ENCODE results near the gene PAXIP1. TPM values are rescaled to one million over a fixed set of nuclear protein-coding genes. Genes with fewer than 3 reads are reported as not detected.

PAXIP1 gene
- total RNA-seq, 4 donors from 2014 or later = 6.5 to 9.0 (median 7.7) TPM

GRCh38 chr7:154990964-154991540, 11.9 kb downstream of the PAXIP1 start:
- Histone ChIP-seq H3K27me3 (no peaks in the 10 kb centered on the region), H3K9me3 (no peaks in the 10 kb centered on the region), H3K4me3 (no peak overlapping the region), H3K36me3 (peaks cover 0 to 22% of the 10 kb centered on the region in 2 donors), H3K4me1 (no peaks in the 10 kb centered on the region), H3K27ac (no peak overlapping the region)
- intact Hi-C loops (cut with DNase I; ENCODE audit: low total_unique reads) = no loop called here
- in situ Hi-C loops (cut with MboI; ENCODE audit: low sequenced_read_pairs in 4 of 4) = no loop called here
- DNase-seq (no peak), ATAC-seq (no peak)
- TF ChIP-seq POLR2A (IDR thresholded peaks at IDR 0.05) (no peak), CTCF (IDR thresholded peaks at IDR 0.05 in 4 of 5, conservative IDR thresholded peaks at IDR 0.05 in 1 of 5) (no peak)

- no peak for TF ChIP-seq POLR2A (IDR thresholded peaks at IDR 0.05)
- no peak for TF ChIP-seq CTCF (IDR thresholded peaks at IDR 0.05 in 4 of 5, conservative IDR thresholded peaks at IDR 0.05 in 1 of 5)
- peaks cover 0 to 10% of the 10 kb centered on the region in 2 donors for H3K36me3 ChIP-seq
- in situ Hi-C loops (cut with MboI; ENCODE audit: low sequenced_read_pairs in 4 of 4) = no loop called here
Measured at GRCh38 chr7:154987571-154987970, 15.4 kb downstream of the PAXIP1 start.

GRCh38 chr7:154986200-154986945, 16.6 kb downstream of the PAXIP1 start:
- no peaks in the 10 kb centered on the region for H3K27me3 ChIP-seq
- H3K4me3 ChIP-seq = no peak overlapping the region
- DNase-seq = no peak
- no peak for ATAC-seq
- H3K4me1 ChIP-seq = peaks cover 7 to 9% of the 10 kb centered on the region in 2 donors
- H3K9me3 ChIP-seq = no peaks in the 10 kb centered on the region
- H3K36me3 ChIP-seq = no peaks in the 10 kb centered on the region
- no peak overlapping the region for H3K27ac ChIP-seq
- in situ Hi-C loops (cut with MboI; ENCODE audit: low sequenced_read_pairs in 4 of 4) = no loop called here
- no peak for TF ChIP-seq CTCF (IDR thresholded peaks at IDR 0.05 in 4 of 5, conservative IDR thresholded peaks at IDR 0.05 in 1 of 5)
- no peak for TF ChIP-seq POLR2A (IDR thresholded peaks at IDR 0.05)
- intact Hi-C loops (cut with DNase I; ENCODE audit: low total_unique reads) = no loop called here

More at GRCh38 chr7:154987571-154987970, 15.4 kb downstream of the PAXIP1 start:
- Histone ChIP-seq H3K4me1 (peaks cover 7 to 9% of the 10 kb centered on the region in 2 donors), H3K9me3 (no peaks in the 10 kb centered on the region), H3K27ac (no peak overlapping the region), H3K27me3 (no peaks in the 10 kb centered on the region), H3K4me3 (no peak overlapping the region)
- intact Hi-C loops (cut with DNase I; ENCODE audit: low total_unique reads) = no loop called here
- DNase-seq (no peak), ATAC-seq (no peak)

GRCh38 chr7:154985230-154985629, 17.7 kb downstream of the PAXIP1 start:
- peaks cover 7 to 9% of the 10 kb centered on the region in 2 donors for H3K4me1 ChIP-seq
- H3K9me3 ChIP-seq = no peaks in the 10 kb centered on the region
- no peaks in the 10 kb centered on the region for H3K36me3 ChIP-seq
- H3K27ac ChIP-seq = no peak overlapping the region
- H3K27me3 ChIP-seq = no peaks in the 10 kb centered on the region
- in situ Hi-C loops (cut with MboI; ENCODE audit: low sequenced_read_pairs in 4 of 4) (no loop called here), intact Hi-C loops (cut with DNase I; ENCODE audit: low total_unique reads) (no loop called here)
- TF ChIP-seq CTCF (IDR thresholded peaks at IDR 0.05 in 4 of 5, conservative IDR thresholded peaks at IDR 0.05 in 1 of 5) (no peak), POLR2A (IDR thresholded peaks at IDR 0.05) (no peak)
- no peak overlapping the region for H3K4me3 ChIP-seq
- ATAC-seq (no peak), DNase-seq (no peak)
